IMR-90 (cell line): ENCODE measurements around the gene AGAP1. TPM values are rescaled to one million over a fixed set of nuclear protein-coding genes. Genes with fewer than 3 reads are reported as not detected.

Experiments
- ATAC-seq: fragments of 200-7000 bp; cut with Tn5 transposase; 2 replicates; pipeline ENCODE4 v1.9.1; 2020; ENCODE audit warnings: low read depth, mild to moderate bottlenecking, moderate library complexity
- BruUV-seq: library from RNA; stranded (reverse); fragments of 400-500 nt; replicated peaks from 2 replicates; lab custom pipeline; 2021; lab: Mats Ljungman, UMichigan
- CTCF ChIA-PET: fragments of 300-600 bp; formaldehyde crosslinking; extraction: SDS; loops from one replicate; lab custom pipeline; 2021; ENCODE audit warnings: antibody characterized with exemption; lab: Yijun Ruan, JAX
- POLR2A ChIA-PET: fragments of 300-600 bp; sonication (Branson Sonifier 250); formaldehyde crosslinking; loops from one replicate; lab custom pipeline; 2022; ENCODE audit warnings: antibody characterized with exemption; ENCODE audit not compliant: unreplicated experiment; lab: Charles Lee
- DNase-seq: peaks from one replicate; pipeline ENCODE4 v3.0.0; 2013
- H2AFZ ChIP-seq: replicated peaks from 2 replicates; pipeline ENCODE3; 2013; ENCODE audit warnings: low read length, mild to moderate bottlenecking; ENCODE audit not compliant: poor library complexity
- H2AK5ac ChIP-seq: 2 replicates; pipeline ENCODE4 v1.6.1; 2013; ENCODE audit warnings: low read depth, low read length, inconsistent platforms
- H2AK9ac ChIP-seq: replicated peaks from 2 replicates; pipeline ENCODE3; 2013; ENCODE audit warnings: mild to moderate bottlenecking, low read depth, low read length, moderate library complexity; ENCODE audit not compliant: poor library complexity
- H2BK120ac ChIP-seq: 2 replicates; pipeline ENCODE4 v1.6.1; 2013; ENCODE audit warnings: low read depth, low read length, inconsistent platforms
- H2BK15ac ChIP-seq: 3 replicates; pipeline ENCODE4 v1.6.1; 2013; ENCODE audit warnings: low read depth, low read length, inconsistent platforms
- H2BK20ac ChIP-seq: 2 replicates; pipeline ENCODE4 v1.6.1; 2013; ENCODE audit warnings: low read depth, mild to moderate bottlenecking, inconsistent platforms, low read length, moderate library complexity
- H2BK5ac ChIP-seq: 2 replicates; pipeline ENCODE4 v1.6.1; 2013; ENCODE audit warnings: mild to moderate bottlenecking, low read depth, low read length, inconsistent platforms; ENCODE audit not compliant: poor library complexity, severe bottlenecking
- H3K14ac ChIP-seq: replicated peaks from 2 replicates; pipeline ENCODE4 v1.6.1; 2013; ENCODE audit warnings: low read depth, low read length, inconsistent platforms
- H3K18ac ChIP-seq: 2 replicates; pipeline ENCODE4 v1.6.1; 2013; ENCODE audit warnings: low read depth, low read length, control low read depth
- H3K23ac ChIP-seq: 2 replicates; pipeline ENCODE4 v1.6.1; 2013; ENCODE audit warnings: low read depth, low read length, inconsistent platforms
- H3K27ac ChIP-seq: 2 replicates; pipeline ENCODE4 v1.5.1; 2013; ENCODE audit warnings: mild to moderate bottlenecking, control low read depth, low read length; ENCODE audit not compliant: insufficient read depth
- H3K27me3 ChIP-seq: 2 replicates; pipeline ENCODE4 v1.6.1; 2013; ENCODE audit warnings: low read length; ENCODE audit not compliant: control insufficient read depth, insufficient read depth
- H3K36me3 ChIP-seq: 2 replicates; pipeline ENCODE4 v1.6.1; 2013; ENCODE audit warnings: low read length, mixed read lengths; ENCODE audit not compliant: control insufficient read depth, insufficient read depth
- H3K4ac ChIP-seq: 2 replicates; pipeline ENCODE4 v1.6.1; 2013; ENCODE audit warnings: low read depth, low read length, inconsistent platforms
- H3K4me1 ChIP-seq: 2 replicates; pipeline ENCODE4 v1.6.1; 2013; ENCODE audit warnings: low read length, mixed read lengths; ENCODE audit not compliant: control insufficient read depth, insufficient read depth
- H3K4me2 ChIP-seq: 2 replicates; pipeline ENCODE4 v1.6.1; 2013; ENCODE audit warnings: low read depth, mild to moderate bottlenecking, control low read depth, low read length, moderate library complexity
- H3K4me3 ChIP-seq: 2 replicates; pipeline ENCODE4 v1.5.1; 2013; ENCODE audit warnings: low read depth, mild to moderate bottlenecking, control low read depth, low read length, moderate library complexity; ENCODE audit not compliant: insufficient read depth
- H3K56ac ChIP-seq: 2 replicates; pipeline ENCODE4 v1.6.1; 2013; ENCODE audit warnings: low read length, inconsistent platforms; ENCODE audit not compliant: insufficient read depth; ENCODE audit errors: extremely low read depth
- H3K79me1 ChIP-seq, 2 experiments: 2 replicates each; pipeline ENCODE4 v1.6.1; 2013; ENCODE audit warnings: low read length in 2 of 2, inconsistent platforms in 1 of 2, low read depth in 1 of 2
- H3K9ac ChIP-seq: 2 replicates; pipeline ENCODE4 v1.6.1; 2013; ENCODE audit warnings: low read depth, low read length, control low read depth
- H3K9me1 ChIP-seq: 2 replicates; pipeline ENCODE4 v1.6.1; 2013; ENCODE audit warnings: low read length, inconsistent platforms; ENCODE audit not compliant: insufficient read depth
- H3K9me3 ChIP-seq: 2 replicates; pipeline ENCODE4 v1.6.1; 2013; ENCODE audit warnings: low read length; ENCODE audit not compliant: control insufficient read depth, insufficient read depth
- H4K20me1 ChIP-seq: 2 replicates; pipeline ENCODE4 v1.6.1; 2013; ENCODE audit warnings: low read length, inconsistent platforms; ENCODE audit not compliant: insufficient read depth
- H4K5ac ChIP-seq: 2 replicates; pipeline ENCODE4 v1.6.1; 2013; ENCODE audit warnings: mild to moderate bottlenecking, low read depth, low read length, control low read depth
- H4K8ac ChIP-seq, 2 experiments: 2 replicates each; pipeline ENCODE4 v1.6.1; 2013; ENCODE audit warnings: low read depth in 2 of 2, low read length in 2 of 2, control low read depth in 1 of 2, inconsistent platforms in 1 of 2
- H4K91ac ChIP-seq: 2 replicates; pipeline ENCODE4 v1.6.1; 2013; ENCODE audit warnings: low read depth, low read length, inconsistent platforms; ENCODE audit not compliant: insufficient read depth
- BHLHE40 ChIP-seq: fragments of 150-350 bp; IDR thresholded peaks from 2 replicates; pipeline ENCODE4 v1.6.1; 2016; ENCODE audit warnings: mild to moderate bottlenecking, low read depth, low read length
- CEBPB ChIP-seq: IDR thresholded peaks from 2 replicates; pipeline ENCODE4 v1.6.1; 2012; ENCODE audit warnings: low read depth, low read length, improper control_type of control experiment
- CHD1 ChIP-seq: IDR thresholded peaks from 2 replicates; pipeline ENCODE4 v1.6.1; 2012; ENCODE audit warnings: low read depth, low read length, improper control_type of control experiment
- ELK1 ChIP-seq: fragments of 150-350 bp; IDR thresholded peaks from 2 replicates; pipeline ENCODE4 v1.6.1; 2016; ENCODE audit warnings: low read depth, mild to moderate bottlenecking, low read length, moderate library complexity, borderline replicate concordance
- FOS ChIP-seq: fragments of 150-350 bp; IDR thresholded peaks from 2 replicates; pipeline ENCODE4 v1.6.1; 2016; ENCODE audit warnings: low read depth, low read length
- MAFK ChIP-seq: IDR thresholded peaks from 2 replicates; pipeline ENCODE4 v1.6.1; 2012; ENCODE audit warnings: low read depth, low read length, improper control_type of control experiment
- MAZ ChIP-seq: IDR thresholded peaks from 2 replicates; pipeline ENCODE4 v1.6.1; 2012; ENCODE audit warnings: low read depth, mild to moderate bottlenecking, low read length, improper control_type of control experiment, moderate library complexity, borderline replicate concordance
- MXI1 ChIP-seq: IDR thresholded peaks from 2 replicates; pipeline ENCODE4 v1.6.1; 2012; ENCODE audit warnings: low read depth, mild to moderate bottlenecking, low read length, moderate library complexity, borderline replicate concordance
- NFE2L2 ChIP-seq: fragments of 150-350 bp; IDR thresholded peaks from 2 replicates; pipeline ENCODE4 v1.6.1; 2016; ENCODE audit warnings: low read depth, mild to moderate bottlenecking, low read length
- POLR2A ChIP-seq: IDR thresholded peaks from 2 replicates; pipeline ENCODE4 v1.6.1; 2012; ENCODE audit warnings: mild to moderate bottlenecking, low read depth, low read length
- RAD21 ChIP-seq: IDR thresholded peaks from 2 replicates; pipeline ENCODE4 v1.6.1; 2012; ENCODE audit warnings: low read length, improper control_type of control experiment
- RFX5 ChIP-seq: IDR thresholded peaks from 2 replicates; pipeline ENCODE4 v1.8.0; 2012; ENCODE audit warnings: low read depth, mild to moderate bottlenecking, low read length, moderate library complexity
- SMC3 ChIP-seq: fragments of 150-350 bp; IDR thresholded peaks from 2 replicates; pipeline ENCODE4 v1.6.1; 2016; ENCODE audit warnings: low read depth, mild to moderate bottlenecking, antibody characterized with exemption, low read length, moderate library complexity
- WGBS, 2 experiments: methylation state at CpG; one replicate each; pipeline versions ENCODE4 v1.1.5 to v1.1.7; 2013; ENCODE audit warnings: missing lambda C conversion rate in 2 of 2; ENCODE audit not compliant: insufficient read length in 1 of 2; ENCODE audit errors: extremely low coverage in 2 of 2; 5-methylcytosine and 5-hydroxymethylcytosine counted together
- dilution Hi-C: fragments of 300-500 bp; cut with HindIII; formaldehyde crosslinking; loops from one replicate; pipeline ENCODE4 v1.14.3; 2018; ENCODE audit warnings: low sequenced_read_pairs; ENCODE audit not compliant: unreplicated experiment
- in situ Hi-C: fragments of 300-500 bp; cut with MboI; formaldehyde crosslinking; loops from 3 replicates; pipeline ENCODE4 v1.14.3; 2019; ENCODE audit warnings: low sequenced_read_pairs, inconsistent platforms, mixed read lengths
- intact Hi-C: fragments of 100-400 bp; cut with micrococcal nuclease; formaldehyde crosslinking; loops from 2 replicates; pipeline ENCODE4 v1.10.0; 2022
- polyA plus RNA-seq, 3 experiments: library from polyadenylated mRNA; depleted of rRNA; stranded (reverse); fragments of >200 nt; gene quantifications; 2 replicates each; pipeline ENCODE4 v1.2.3, GENCODE V29; 2012; ENCODE audit warnings: low replicate concordance in 1 of 3
- total RNA-seq: library from RNA; depleted of rRNA; stranded (reverse); fragments of >200 nt; gene quantifications from 2 replicates; pipeline ENCODE4 v1.2.3, GENCODE V29; 2012
- TF ChIP-seq, protein P1 (sequence below): conservative IDR thresholded peaks from 2 replicates; pipeline ENCODE4 v1.5.1; 2012; ENCODE audit warnings: mild to moderate bottlenecking, low read depth, low read length, improper control_type of control experiment
- TF ChIP-seq, protein P2 (sequence below): fragments of 150-350 bp; IDR thresholded peaks from 2 replicates; pipeline ENCODE4 v1.6.1; 2017; ENCODE audit warnings: mild to moderate bottlenecking, antibody characterized with exemption, low read length, low read depth

The AGAP1 gene
- total and polyA plus RNA-seq, 2 of the 4 experiments (the other 2 are of a cell fraction) = 15.1 to 16.4 TPM

DNA sequence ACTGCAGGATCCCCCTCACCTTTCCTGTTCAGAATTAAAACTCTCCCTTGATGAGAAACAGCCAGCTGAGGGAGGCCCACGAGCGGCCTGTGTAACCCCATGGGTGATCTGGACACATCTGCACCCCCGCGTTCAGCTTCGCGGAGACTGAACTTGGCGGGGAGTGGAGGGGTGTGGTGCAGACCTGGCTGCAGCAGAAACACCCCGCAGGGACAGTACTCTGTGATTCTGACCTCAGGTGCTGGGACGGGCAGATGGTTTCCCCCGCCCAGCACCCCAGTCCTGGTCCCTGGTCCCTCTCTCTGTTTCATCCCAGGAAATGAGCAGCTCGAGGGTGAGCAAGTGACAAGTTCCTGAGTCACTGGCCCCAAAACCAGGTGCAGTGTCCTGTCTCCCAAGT, 633.2 kb downstream of the AGAP1 start:
- POLR2A ChIA-PET = no interaction called here
- in situ Hi-C loops = no loop called here
- TF ChIP-seq CEBPB (no peak), FOS (no peak), POLR2A (no peak), CHD1 (no peak), SMC3 (no peak), RAD21 (no peak), ELK1 (no peak), RFX5 (no peak), NFE2L2 (no peak), BHLHE40 (no peak), MAZ (no peak), MXI1 (no peak), MAFK (no peak)
- TF ChIP-seq, protein P1, sequence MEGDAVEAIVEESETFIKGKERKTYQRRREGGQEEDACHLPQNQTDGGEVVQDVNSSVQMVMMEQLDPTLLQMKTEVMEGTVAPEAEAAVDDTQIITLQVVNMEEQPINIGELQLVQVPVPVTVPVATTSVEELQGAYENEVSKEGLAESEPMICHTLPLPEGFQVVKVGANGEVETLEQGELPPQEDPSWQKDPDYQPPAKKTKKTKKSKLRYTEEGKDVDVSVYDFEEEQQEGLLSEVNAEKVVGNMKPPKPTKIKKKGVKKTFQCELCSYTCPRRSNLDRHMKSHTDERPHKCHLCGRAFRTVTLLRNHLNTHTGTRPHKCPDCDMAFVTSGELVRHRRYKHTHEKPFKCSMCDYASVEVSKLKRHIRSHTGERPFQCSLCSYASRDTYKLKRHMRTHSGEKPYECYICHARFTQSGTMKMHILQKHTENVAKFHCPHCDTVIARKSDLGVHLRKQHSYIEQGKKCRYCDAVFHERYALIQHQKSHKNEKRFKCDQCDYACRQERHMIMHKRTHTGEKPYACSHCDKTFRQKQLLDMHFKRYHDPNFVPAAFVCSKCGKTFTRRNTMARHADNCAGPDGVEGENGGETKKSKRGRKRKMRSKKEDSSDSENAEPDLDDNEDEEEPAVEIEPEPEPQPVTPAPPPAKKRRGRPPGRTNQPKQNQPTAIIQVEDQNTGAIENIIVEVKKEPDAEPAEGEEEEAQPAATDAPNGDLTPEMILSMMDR = no peak
- TF ChIP-seq, protein P2, sequence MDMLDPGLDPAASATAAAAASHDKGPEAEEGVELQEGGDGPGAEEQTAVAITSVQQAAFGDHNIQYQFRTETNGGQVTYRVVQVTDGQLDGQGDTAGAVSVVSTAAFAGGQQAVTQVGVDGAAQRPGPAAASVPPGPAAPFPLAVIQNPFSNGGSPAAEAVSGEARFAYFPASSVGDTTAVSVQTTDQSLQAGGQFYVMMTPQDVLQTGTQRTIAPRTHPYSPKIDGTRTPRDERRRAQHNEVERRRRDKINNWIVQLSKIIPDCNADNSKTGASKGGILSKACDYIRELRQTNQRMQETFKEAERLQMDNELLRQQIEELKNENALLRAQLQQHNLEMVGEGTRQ = no peak
- WGBS, 2 experiments = no CpG with 5 or more reads among the region's 11 CpGs
- Histone ChIP-seq H3K4me1 (no peaks in the 10 kb centered on the region), H3K14ac (no peak overlapping the region), H2BK20ac (no peak overlapping the region), H4K91ac (no peak overlapping the region), H3K56ac (no peak overlapping the region), H4K5ac (no peak overlapping the region), H3K4ac (no peak overlapping the region), H4K20me1 (no peaks in the 10 kb centered on the region), H2AK9ac (peak overlapping the region; percentile 23), H3K27me3 (no peaks in the 10 kb centered on the region), H3K9me1 (no peaks in the 10 kb centered on the region; the same call in 1 of the 2 replicates), H3K79me1 (no peaks in the 10 kb centered on the region), H3K4me2 (no peak overlapping the region), H2AK5ac (no peak overlapping the region), H3K9ac (no peak overlapping the region), H3K23ac (no peak overlapping the region), H2AFZ (no peak overlapping the region), H3K18ac (no peak overlapping the region), H3K27ac (no peak overlapping the region), H3K36me3 (peaks cover 5% of the 10 kb centered on the region; the same call in 1 of the 2 replicates), H2BK15ac (no peak overlapping the region), H3K9me3 (no peaks in the 10 kb centered on the region), H2BK5ac (no peak overlapping the region), H4K8ac (no peak overlapping the region), H2BK120ac (no peak overlapping the region), H3K4me3 (no peak overlapping the region)
- CTCF ChIA-PET = no interaction called here
- dilution Hi-C loops = no loop called here
- BruUV-seq = no TSS peak
- intact Hi-C loops = no loop called here
- DNase-seq = no peak
- no peak for ATAC-seq
